ENCODE results near the gene BAZ2A. TPM values are rescaled to one million over a fixed set of nuclear protein-coding genes. Genes with fewer than 3 reads are reported as not detected.

The BAZ2A gene
- total RNA-seq, 1 donor from 2014 or later = 116 TPM

- no peak for TF ChIP-seq CTCF (conservative IDR thresholded peaks at IDR 0.05)
- H3K27ac Mint-ChIP-seq (ENCODE audit: unreplicated experiment) = peak overlapping the region; percentile 95
- DNase-seq (ENCODE audit: low read depth, low spot score) = no peak
- H3K4me3 Mint-ChIP-seq = peak overlapping the region; percentile 97
- H3K36me3 Mint-ChIP-seq (ENCODE audit: low read depth) = no peaks in the 10 kb centered on the region
- H3K27me3 Mint-ChIP-seq (ENCODE audit: low read depth) = no peaks in the 10 kb centered on the region
- no peaks in the 10 kb centered on the region for H3K9me3 Mint-ChIP-seq
- peaks cover 67% of the 10 kb centered on the region for H3K4me1 Mint-ChIP-seq
These were observed 507 bp downstream of the BAZ2A start for GRCh38 chr12:56629459-56630179.

- TF ChIP-seq CTCF (conservative IDR thresholded peaks at IDR 0.05) = no peak
- Mint-ChIP-seq H3K4me1 (peaks cover 64% of the 10 kb centered on the region), H3K27me3 (ENCODE audit: low read depth) (no peaks in the 10 kb centered on the region), H3K36me3 (ENCODE audit: low read depth) (no peaks in the 10 kb centered on the region), H3K4me3 (peak overlapping the region; percentile 97), H3K9me3 (no peaks in the 10 kb centered on the region), H3K27ac (ENCODE audit: unreplicated experiment) (peak overlapping the region; percentile 95)
- DNase-seq (ENCODE audit: low read depth, low spot score) = peak; percentile 42
These were observed 1.3 kb downstream of the BAZ2A start for GRCh38 chr12:56628671-56629458.

GRCh38 chr12:56626701-56627100 lies 3.4 kb downstream of the BAZ2A start:
- no peak for TF ChIP-seq CTCF (conservative IDR thresholded peaks at IDR 0.05)
- no peaks in the 10 kb centered on the region for H3K27me3 Mint-ChIP-seq (ENCODE audit: low read depth)
- H3K4me3 Mint-ChIP-seq = peak overlapping the region; percentile 43
- no peak for DNase-seq (ENCODE audit: low read depth, low spot score)
- H3K4me1 Mint-ChIP-seq = peaks cover 51% of the 10 kb centered on the region
- H3K36me3 Mint-ChIP-seq (ENCODE audit: low read depth) = peaks cover 3% of the 10 kb centered on the region
- H3K9me3 Mint-ChIP-seq = no peaks in the 10 kb centered on the region
- H3K27ac Mint-ChIP-seq (ENCODE audit: unreplicated experiment) = no peak overlapping the region

GRCh38 chr12:56622535-56622934 lies 7.6 kb downstream of the BAZ2A start:
- TF ChIP-seq CTCF (conservative IDR thresholded peaks at IDR 0.05) = no peak
- no peaks in the 10 kb centered on the region for H3K27me3 Mint-ChIP-seq (ENCODE audit: low read depth)
- H3K9me3 Mint-ChIP-seq = no peaks in the 10 kb centered on the region
- H3K4me3 Mint-ChIP-seq = no peak overlapping the region
- peaks cover 3% of the 10 kb centered on the region for H3K36me3 Mint-ChIP-seq (ENCODE audit: low read depth)
- H3K4me1 Mint-ChIP-seq = peaks cover 32% of the 10 kb centered on the region
- DNase-seq (ENCODE audit: low read depth, low spot score) = no peak
- H3K27ac Mint-ChIP-seq (ENCODE audit: unreplicated experiment) = no peak overlapping the region

GRCh38 chr12:56616925-56617324 lies 13.2 kb downstream of the BAZ2A start:
- Mint-ChIP-seq H3K36me3 (ENCODE audit: low read depth) (peaks cover 13% of the 10 kb centered on the region), H3K4me1 (peaks cover 8% of the 10 kb centered on the region), H3K9me3 (no peaks in the 10 kb centered on the region), H3K4me3 (no peak overlapping the region), H3K27me3 (ENCODE audit: low read depth) (no peaks in the 10 kb centered on the region), H3K27ac (ENCODE audit: unreplicated experiment) (no peak overlapping the region)
- DNase-seq (ENCODE audit: low read depth, low spot score) = no peak
- TF ChIP-seq CTCF (conservative IDR thresholded peaks at IDR 0.05) = no peak

Data from neural crest cell (in vitro differentiated cells).